ENCODE results near the gene SPRED2. TPM values are rescaled to one million over a fixed set of nuclear protein-coding genes. Genes with fewer than 3 reads are reported as not detected.

The SPRED2 gene
- total RNA-seq, 1 donor from 2014 or later, result 54.5 TPM

DNA sequence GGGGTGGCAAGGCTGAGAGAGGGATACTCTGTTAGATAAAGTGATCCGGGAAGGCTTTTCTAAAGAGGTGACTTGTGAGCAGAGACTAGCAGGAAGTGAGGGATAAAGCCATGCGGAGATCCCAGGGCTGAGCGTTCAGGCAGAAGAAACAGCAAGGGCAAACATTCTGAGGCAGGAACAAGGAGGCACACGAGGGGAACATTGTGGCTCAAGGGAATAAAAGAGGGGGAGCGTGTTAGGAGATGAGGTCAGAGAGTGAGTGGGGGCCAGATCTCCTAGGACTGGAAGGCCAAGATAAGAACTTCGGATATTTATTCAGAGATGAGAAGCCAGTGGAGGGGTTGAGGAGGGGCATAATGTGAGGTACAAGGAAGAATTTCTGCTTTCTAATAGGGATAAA is 137.7 kb downstream of the SPRED2 start:
- Mint-ChIP-seq H3K27ac (ENCODE audit: unreplicated experiment) (no peak overlapping the region), H3K4me3 (ENCODE audit: unreplicated experiment) (no peak overlapping the region), H3K27me3 (ENCODE audit: unreplicated experiment) (peaks cover 7% of the 10 kb centered on the region)

GRCh38 chr2:65294136-65294535 is 138.3 kb downstream of the SPRED2 start:
- Mint-ChIP-seq H3K4me1 (ENCODE audit: low read depth, unreplicated experiment) (peaks cover 24% of the 10 kb centered on the region), H3K27ac (ENCODE audit: unreplicated experiment) (no peak overlapping the region), H3K36me3 (ENCODE audit: unreplicated experiment) (no peaks in the 10 kb centered on the region), H3K4me3 (ENCODE audit: unreplicated experiment) (no peak overlapping the region), H3K9me3 (ENCODE audit: unreplicated experiment) (peaks cover 4% of the 10 kb centered on the region), H3K27me3 (ENCODE audit: unreplicated experiment) (peaks cover 7% of the 10 kb centered on the region)
- no peak for DNase-seq
- TF ChIP-seq CTCF (IDR thresholded peaks at IDR 0.05; ENCODE audit: partially characterized antibody, unreplicated experiment), result no peak

More for the DNA sequence above, 137.7 kb downstream of the SPRED2 start:
- H3K9me3 Mint-ChIP-seq (ENCODE audit: unreplicated experiment), result peaks cover 4% of the 10 kb centered on the region
- DNase-seq, result no peak
- peaks cover 29% of the 10 kb centered on the region for H3K4me1 Mint-ChIP-seq (ENCODE audit: low read depth, unreplicated experiment)
- H3K36me3 Mint-ChIP-seq (ENCODE audit: unreplicated experiment), result no peaks in the 10 kb centered on the region
- no peak for TF ChIP-seq CTCF (IDR thresholded peaks at IDR 0.05; ENCODE audit: partially characterized antibody, unreplicated experiment)

- DNase-seq, result no peak
- H3K9me3 Mint-ChIP-seq (ENCODE audit: unreplicated experiment), result peaks cover 4% of the 10 kb centered on the region
- peaks cover 24% of the 10 kb centered on the region for H3K4me1 Mint-ChIP-seq (ENCODE audit: low read depth, unreplicated experiment)
- H3K27me3 Mint-ChIP-seq (ENCODE audit: unreplicated experiment), result peaks cover 7% of the 10 kb centered on the region
- no peak for TF ChIP-seq CTCF (IDR thresholded peaks at IDR 0.05; ENCODE audit: partially characterized antibody, unreplicated experiment)
- no peak overlapping the region for H3K27ac Mint-ChIP-seq (ENCODE audit: unreplicated experiment)
- H3K36me3 Mint-ChIP-seq (ENCODE audit: unreplicated experiment), result no peaks in the 10 kb centered on the region
- no peak overlapping the region for H3K4me3 Mint-ChIP-seq (ENCODE audit: unreplicated experiment)
Measured at GRCh38 chr2:65293376-65293775, 139.0 kb downstream of the SPRED2 start.

DNA sequence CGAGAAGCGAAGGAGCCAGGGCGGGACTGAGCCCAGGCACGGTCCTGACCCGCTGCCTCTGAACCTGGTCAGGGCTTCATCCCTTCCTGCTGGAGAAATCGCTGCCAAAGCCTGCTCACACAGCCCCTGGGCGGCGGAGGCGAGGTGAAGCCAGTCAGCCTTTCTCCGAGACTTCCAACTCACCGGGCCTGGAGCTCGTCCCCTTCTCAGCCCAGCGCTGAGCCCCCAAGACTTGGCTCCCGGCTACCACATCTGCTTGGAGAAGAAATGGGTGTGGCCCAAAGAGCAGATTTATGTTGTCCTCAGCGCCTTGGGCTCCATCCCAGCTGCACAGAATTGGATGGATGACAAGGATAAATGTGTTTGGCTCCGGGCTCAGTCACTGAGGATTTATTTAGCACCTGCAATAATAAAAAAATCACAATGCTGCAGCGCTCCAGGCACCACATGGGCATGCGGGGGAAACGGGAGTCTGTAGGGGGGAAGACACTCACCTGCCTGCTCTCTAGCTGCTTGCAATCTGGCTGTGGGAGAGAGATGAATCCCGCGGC is 139.9 kb downstream of the SPRED2 start:
- Mint-ChIP-seq H3K9me3 (ENCODE audit: unreplicated experiment) (peaks cover 4% of the 10 kb centered on the region), H3K36me3 (ENCODE audit: unreplicated experiment) (no peaks in the 10 kb centered on the region), H3K4me3 (ENCODE audit: unreplicated experiment) (no peak overlapping the region), H3K4me1 (ENCODE audit: low read depth, unreplicated experiment) (peaks cover 24% of the 10 kb centered on the region), H3K27me3 (ENCODE audit: unreplicated experiment) (peaks cover 7% of the 10 kb centered on the region), H3K27ac (ENCODE audit: unreplicated experiment) (no peak overlapping the region)
- no peak for TF ChIP-seq CTCF (IDR thresholded peaks at IDR 0.05; ENCODE audit: partially characterized antibody, unreplicated experiment)
- no peak for DNase-seq

DNA sequence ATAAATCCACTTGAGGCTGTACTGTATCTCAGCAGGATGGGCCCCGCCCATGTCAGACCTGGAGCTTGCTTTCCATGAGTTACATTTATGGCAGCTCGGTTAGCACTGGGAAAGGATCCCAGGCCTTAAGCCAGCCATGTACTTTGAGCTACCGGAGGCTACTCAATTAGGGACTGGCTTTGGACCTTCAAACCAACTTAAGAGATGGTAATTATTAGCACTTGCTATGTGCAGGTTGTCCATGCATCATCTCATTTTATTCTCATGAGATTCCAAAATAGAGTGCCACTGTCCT is 140.3 kb downstream of the SPRED2 start:
- TF ChIP-seq CTCF (IDR thresholded peaks at IDR 0.05; ENCODE audit: partially characterized antibody, unreplicated experiment), result no peak
- Mint-ChIP-seq H3K4me3 (ENCODE audit: unreplicated experiment) (no peak overlapping the region), H3K27ac (ENCODE audit: unreplicated experiment) (no peak overlapping the region), H3K36me3 (ENCODE audit: unreplicated experiment) (no peaks in the 10 kb centered on the region), H3K9me3 (ENCODE audit: unreplicated experiment) (peaks cover 4% of the 10 kb centered on the region), H3K4me1 (ENCODE audit: low read depth, unreplicated experiment) (peaks cover 24% of the 10 kb centered on the region), H3K27me3 (ENCODE audit: unreplicated experiment) (peaks cover 7% of the 10 kb centered on the region)
- no peak for DNase-seq

Measured in glutamatergic neuron (in vitro differentiated cells).